Measurements from ENCODE around the gene PIK3C3. TPM values are rescaled to one million over a fixed set of nuclear protein-coding genes. Genes with fewer than 3 reads are reported as not detected.
"Not testable (repeated sequence)": the region's sequence is repeated elsewhere in the genome, so short reads cannot be mapped to it uniquely, and the experiment has no call there.

Gene PIK3C3
- polyA plus RNA-seq, 1 donor, result 33.9 TPM

DNA sequence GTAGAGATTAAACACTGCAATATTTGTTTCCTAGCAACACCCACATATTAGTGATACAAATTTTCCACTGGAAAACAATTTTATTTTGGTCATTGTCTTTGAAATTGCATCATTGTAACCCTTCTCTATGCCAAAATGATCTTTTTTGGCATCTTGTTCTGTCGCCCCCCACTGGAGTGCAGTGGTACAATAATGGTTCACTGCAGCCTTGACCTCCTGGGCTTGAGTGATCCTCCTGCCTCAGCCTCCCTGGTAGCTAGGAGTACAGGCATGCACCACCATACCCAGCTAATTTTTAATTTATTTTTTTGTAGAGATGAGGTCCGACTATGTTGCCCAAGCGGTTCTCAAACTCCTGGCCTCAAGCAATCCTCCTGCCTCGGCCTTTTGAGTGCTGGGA, 117.4 kb downstream of the PIK3C3 start:
- no peak for DNase-seq (ENCODE audit: low read depth)

DNA sequence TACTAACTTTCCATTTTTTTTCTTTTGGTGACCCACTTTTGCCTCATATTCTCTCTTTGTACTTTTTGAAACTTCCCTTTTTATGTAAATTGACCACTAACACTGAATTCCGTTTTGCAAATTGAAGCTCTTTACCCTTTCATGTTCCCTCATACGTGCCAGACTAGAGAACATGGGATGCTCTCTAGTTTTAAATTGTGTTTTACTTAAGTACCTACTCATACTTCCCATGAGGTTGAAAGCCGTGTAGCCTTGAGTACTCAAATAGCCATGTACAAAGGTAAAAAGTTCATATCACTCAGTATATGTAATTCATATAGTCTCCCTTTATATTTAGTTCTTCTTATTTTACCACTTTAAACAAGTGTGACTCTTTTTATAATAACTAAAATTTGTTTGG, 119.7 kb downstream of the PIK3C3 start:
- no peak for DNase-seq (ENCODE audit: low read depth)

DNA sequence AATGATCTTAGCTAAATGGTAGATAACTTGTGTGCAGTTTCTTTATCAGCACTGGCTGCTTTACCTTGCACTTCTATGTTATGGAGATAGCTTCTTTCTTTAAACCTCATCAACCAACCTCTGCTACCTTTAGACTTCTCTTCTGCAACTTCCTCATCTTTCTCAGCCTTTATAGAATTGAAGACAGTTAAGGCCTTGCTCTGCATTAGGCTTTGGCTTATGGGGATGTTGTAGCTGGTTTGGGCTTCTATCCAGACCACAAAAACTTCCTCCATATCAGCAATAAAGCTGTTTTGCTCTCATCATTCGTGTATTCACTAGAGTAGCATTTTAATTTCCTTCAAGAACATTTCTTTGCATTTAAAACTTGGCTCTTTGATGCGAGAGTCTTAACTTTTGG, 123.7 kb downstream of the PIK3C3 start:
- no peak for DNase-seq (ENCODE audit: low read depth)

DNA sequence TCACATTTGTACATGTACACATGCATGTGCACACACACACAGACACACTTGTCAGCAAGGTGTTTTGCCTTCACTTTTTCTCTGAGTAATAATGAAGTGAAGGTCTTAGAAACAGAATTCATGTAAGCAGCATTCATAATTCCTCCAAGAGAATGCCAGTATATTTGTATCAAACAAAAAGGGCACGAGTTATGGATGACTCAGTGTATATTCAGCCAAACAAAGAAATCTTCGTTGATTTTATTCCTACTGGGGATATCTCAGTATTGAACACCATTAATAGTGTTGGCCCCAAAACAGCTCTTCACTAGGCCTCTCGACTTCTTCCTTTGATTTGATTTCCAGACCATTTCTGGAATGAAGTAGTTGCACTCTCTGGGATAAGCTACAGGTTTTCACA, 125.3 kb downstream of the PIK3C3 start:
- no peak for DNase-seq (ENCODE audit: low read depth)

DNA sequence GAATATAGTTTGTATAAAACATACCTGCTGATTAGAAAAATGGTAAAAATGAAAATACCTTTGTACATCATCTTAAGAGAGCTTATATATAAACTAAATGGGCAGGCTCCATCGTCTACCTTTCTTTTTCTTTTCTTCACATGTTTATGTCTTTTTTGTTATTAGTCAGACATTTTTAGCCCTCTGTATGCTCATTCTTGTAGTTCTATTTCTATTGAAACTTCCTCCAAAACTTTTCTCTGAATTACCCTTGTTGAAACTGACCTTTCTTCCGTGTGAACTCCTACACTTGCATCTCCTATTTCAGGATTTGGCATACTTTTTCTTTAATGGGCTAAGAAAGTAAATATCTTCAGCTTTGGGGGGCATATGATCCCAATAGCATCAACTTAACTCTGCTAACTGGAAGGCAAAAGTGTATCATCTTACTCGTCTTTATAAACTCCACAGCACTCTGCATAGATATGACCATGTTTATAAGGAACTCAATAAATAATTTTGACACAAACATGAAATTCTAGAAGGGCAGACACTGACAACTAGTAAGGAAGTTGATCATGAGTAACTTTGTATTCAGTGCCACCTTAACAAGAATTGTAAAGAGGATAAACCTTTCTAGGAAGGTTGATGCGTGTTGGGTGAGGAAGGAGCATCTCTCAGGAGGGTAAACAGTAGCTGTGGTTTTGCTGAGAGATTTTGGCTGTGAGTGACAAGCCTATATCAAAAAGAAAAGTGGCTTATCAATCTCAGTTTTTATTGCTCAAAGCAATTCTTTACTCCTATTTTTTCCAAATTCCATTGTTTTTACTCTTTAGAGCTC, 127.6 kb downstream of the PIK3C3 start:
- no peak for DNase-seq (ENCODE audit: low read depth)

DNA sequence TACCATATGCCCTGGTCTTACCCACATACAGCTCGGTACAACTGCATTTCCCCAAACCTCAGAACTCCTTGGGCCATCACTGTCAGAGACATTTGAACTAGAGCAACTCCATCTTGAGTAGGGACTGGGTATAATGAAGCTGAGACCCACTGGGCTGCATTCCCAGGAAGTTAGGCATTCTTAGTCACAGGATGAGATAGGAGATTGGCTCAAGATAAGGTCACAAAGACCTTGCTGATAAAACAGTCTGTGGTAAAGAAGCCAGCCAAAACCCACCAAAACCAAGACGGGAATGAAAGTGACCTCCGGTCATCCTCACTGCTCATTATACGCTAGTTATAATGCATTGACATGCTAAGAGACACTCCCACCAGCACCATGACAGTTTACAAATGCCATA, 131.3 kb downstream of the PIK3C3 start:
- DNase-seq (ENCODE audit: low read depth), result no peak

DNA sequence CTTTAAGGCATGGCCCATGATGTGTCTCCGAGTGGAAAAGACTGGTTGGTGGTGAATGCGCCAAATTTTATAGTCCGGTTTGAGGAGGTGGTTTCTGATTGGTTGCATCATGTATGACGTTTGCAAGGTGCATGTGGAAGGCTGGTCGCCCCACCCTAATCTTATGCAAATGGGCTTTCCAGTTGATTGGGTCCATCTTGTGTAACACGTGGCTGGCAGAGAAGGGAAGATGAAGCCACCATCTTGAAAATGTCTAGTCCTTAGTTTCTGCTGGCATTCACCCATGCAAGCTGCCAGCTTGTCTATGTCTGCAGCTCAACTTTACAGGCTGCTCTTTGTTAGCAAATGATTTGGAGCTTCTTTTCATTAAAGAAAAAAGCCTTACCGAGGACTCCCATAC, 132.2 kb downstream of the PIK3C3 start:
- DNase-seq (ENCODE audit: low read depth), result no peak

DNA sequence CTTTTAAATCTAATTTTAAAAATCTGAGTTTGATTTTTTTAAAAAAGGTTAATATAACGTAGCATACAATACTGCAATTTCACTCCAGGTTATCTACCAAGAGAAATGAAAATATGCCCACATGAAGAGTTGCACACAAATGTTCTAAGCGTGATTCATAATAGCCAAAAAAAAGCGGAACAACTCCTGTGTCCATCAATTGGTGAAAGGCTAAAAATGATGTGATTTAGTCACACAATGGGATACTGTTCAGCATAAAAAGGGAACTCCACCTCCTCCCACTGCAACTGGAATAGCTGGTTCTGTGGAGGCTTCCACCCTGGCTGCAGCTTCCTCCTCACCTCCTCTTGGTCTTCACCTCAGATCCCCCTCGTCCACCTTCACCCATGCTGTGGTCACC, 132.8 kb downstream of the PIK3C3 start:
- no peak for DNase-seq (ENCODE audit: low read depth)

DNA sequence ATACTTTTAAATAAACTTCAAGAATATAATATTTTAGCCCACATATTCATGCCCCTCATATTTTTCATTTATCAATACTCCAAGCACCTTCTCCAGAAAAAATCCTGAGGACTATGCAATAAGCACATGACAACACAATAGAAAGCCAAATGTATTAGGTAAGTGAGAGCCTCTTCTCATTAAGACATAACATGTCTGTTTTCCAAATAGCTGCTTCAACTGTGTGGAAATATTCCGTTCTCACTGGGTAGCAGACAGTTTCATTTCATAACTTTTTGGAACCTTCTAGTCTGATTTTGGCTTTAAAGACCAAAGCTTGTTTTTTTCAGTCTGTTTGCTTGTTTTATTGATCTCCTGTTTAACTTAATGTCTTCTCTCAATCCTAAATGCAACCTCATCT, 137.8 kb downstream of the PIK3C3 start:
- no peak for DNase-seq (ENCODE audit: low read depth)

DNA sequence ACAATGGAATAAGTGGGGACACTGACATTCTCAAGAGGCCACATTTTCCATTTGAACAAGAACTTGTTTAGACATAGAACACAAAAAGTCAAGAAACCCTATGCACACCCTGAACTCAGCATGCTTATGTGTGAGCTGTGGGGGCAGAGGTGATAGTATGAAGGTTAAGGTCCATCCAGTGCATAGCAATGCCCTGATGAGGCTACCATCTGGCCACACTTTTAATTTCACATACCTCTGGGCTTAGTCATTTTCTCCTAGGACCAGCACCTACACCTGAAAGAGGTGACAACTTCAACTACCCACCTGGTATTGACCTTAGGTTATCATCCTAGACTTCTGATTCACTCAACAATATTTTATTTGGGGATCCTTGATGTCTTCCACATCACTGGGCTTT, 139.8 kb downstream of the PIK3C3 start:
- no peak for DNase-seq (ENCODE audit: low read depth)

DNA sequence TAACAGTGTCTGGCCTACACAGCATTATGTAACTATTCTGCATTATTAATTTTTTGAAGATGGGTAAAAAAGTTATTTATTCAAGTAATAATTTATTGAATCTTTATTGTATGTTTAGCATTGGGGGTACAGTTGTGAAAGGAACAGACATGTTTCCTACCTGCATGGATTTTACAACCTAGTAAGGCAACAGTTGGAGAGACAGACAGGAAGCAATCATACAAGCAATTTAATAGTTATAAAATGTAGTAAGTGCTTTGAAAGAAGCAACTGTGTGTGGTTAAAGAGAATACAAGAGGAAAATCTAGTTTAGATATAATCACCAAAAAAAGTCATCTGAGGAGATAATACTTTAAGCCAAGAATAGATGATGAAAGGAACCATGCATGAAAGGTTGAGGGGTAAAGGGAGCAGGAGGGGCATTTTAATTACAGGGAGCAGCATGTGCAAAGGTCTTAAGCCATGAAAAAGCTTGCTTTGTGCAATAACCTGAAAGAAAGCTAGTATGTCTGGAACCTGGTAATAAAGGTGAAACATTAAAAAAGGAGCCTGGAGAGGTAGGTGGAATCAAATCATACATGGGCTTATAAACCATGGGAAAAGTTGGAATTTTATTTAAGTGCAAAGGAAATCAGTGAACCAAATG, 140.8 kb downstream of the PIK3C3 start:
- DNase-seq (ENCODE audit: low read depth), result no peak

DNA sequence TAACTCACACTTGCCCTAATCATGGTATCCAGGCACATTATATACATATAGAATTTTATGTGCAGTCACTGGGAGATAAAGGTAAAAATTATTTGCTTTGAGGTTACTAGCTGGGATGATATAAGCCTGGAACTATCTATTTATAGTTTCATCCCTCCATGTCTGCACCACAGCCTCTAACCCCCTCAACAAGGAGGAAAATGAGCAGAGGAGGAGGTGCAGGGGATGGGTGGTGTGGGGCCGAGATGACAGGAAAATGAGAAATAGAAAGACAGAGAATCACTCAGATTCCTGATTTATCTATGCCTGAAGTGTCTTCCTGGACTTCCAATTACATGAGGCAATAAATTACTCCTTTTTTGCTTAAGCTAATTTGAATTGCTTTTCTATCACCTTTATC, 145.2 kb downstream of the PIK3C3 start:
- DNase-seq (ENCODE audit: low read depth), result no peak

DNA sequence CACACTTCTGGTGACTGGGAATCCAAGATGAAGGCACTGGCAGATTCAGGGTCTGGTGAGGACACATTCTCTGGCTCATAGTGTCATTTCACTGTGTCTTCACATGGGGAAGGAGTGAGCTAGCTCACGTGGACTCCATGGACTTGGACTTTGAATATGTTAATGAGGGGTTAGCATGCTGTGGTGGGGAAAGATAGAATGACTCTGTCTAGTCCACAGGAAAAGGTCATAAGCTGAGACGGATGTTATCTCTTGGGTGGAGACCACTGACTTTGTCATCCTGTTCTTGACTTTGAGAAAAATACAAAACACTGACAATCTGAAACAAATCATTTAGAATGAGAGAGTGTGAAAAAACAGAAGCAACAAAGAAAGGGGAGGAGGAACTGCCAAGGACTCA, 145.9 kb downstream of the PIK3C3 start:
- no peak for DNase-seq (ENCODE audit: low read depth)

DNA sequence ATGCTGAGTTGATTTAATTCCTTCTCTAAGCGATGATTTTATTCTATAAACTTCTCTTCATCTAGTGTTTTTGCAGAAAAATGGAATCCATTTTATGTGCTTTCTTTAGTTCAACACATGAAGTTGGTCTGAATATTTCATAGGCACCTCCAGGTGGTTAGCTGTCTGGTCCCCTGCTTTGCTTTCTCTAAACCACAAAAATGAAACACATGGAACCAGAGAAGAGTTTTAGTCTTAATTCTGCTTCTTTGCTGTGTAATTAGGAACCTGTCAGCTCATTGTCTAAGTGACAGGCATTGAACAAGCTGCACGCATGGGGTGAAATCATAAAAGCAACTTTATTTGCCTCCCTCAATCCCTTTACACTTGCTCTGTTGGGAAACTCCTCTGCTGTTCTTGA, 150.4 kb downstream of the PIK3C3 start:
- DNase-seq (ENCODE audit: low read depth), result no peak

DNA sequence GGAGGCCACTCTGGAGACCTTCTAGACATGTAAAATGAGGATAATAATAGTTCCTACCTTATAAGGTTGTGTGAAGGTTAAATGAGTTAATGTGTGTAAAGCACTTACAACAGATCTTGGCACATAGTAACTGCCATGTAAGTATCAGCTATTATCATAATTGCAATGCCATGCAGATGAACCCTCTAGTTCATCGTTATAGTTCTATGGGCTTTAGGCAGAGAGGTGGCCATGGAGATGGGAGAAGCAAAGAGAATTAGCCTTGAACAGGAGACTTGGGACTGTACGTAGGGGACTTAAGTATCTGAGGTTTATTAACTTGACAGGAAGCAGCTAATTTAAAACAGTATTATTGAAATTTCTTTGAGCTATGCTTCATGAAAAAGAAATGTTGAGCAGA, 151.8 kb downstream of the PIK3C3 start:
- no peak for DNase-seq (ENCODE audit: low read depth)

DNA sequence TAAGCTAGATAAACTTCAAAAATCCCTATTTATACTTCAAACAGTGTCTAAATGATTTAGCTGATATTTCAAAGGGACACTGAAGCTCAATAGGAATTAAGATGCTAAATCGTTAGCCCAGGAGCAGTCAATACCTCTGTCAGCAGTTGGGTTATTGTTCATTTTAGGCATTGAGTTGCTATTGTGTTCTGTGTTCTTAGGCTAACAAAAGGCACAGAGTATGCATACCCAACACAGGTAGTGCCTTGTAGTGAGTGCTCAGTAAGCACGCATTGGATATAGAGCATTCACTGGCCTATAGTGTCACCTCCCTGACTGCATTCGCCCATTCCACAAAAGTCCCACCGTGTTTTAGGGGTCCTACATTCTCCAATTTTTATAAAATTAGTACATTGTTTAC, 152.3 kb downstream of the PIK3C3 start:
- no peak for DNase-seq (ENCODE audit: low read depth)

DNA sequence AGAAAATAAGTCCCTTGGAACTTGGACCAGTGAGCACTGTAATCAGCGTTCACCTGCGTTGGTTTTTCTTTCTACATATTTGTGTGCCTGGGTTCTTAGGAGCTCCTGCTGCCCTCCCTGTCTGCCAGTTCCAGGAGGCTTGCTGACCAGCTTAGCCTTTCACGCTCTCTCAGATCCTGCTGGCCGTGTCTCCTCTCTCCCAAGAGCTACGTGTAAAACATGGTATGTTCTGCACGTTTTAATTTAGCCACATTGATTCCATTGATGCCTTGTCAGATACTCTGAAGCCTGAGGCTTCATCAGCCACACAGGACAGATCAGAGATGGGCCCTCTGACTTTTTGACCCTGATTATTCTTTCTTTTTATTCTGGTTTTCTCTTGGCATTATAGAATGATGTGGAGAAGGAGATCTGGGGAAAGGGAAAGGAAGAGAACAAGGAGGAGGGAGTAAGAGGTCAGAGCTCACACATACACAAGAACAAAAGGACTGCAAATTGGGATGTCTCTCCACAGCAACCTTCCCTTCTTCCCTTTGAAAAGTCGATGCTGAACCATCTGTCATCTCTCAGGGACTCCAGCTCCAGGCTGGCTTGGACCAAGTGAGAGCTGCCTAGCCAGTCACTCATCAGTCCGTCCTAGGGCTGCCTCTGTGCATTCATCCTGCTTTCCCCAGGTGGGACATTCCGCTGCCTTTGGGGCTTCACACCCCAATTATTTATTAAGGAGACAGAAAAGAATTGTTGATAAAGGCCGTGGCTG, 152.8 kb downstream of the PIK3C3 start:
- no peak for DNase-seq (ENCODE audit: low read depth)

DNA sequence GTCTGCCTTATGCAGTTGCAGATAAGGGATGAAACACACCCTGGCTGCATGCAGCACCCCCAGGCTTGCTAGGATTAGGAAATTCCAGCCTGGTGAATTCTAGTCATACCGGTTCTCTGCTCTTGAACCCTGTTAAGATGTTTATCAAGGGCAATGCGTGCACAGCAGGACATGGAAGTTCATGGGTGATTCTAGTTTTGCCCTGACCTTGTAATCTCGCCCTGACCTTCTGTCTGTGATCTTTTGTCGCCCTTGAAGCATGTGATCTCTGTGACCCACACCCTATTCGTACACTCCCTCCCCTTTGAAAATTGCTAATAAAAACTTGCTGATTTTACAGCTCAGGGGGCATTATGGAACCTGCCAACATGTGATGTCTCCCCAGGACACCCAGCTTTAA, 157.1 kb downstream of the PIK3C3 start:
- DNase-seq (ENCODE audit: low read depth), result not testable (repeated sequence)

DNA sequence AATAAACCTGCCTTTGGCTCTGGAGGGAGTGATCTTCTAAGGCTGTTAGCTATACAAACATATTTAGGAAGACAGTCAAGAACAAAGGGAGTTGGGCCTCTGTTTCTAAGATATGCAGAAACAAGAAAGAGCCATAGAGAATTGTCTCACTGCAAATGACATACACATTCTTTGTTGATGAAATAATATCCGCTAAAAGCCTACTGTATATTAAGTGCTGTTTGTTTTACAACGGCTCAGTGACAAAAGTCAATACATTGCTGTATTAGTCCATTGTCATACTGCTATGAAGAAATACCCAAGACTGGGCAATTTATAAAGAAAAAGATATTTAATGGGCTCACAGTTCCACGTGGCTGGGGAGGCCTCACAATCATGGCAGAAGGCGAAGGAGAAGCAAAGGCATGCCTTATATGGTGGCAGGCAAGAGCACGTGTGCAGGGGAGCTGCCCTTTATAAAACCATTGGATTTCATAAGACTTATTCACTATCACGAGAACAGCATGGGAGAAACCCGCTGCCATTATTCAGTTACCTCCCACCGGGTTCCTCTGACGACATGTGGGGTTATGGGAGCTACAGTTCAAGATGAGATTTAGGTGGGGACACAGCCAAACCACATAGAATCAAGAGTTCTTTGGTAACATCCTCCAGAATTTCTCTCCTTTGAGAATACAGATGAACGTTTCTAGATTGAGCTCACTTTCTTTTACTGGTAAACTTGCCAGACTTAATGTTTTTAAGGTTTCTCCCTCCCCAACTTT, 157.8 kb downstream of the PIK3C3 start:
- DNase-seq (ENCODE audit: low read depth), result no peak

DNA sequence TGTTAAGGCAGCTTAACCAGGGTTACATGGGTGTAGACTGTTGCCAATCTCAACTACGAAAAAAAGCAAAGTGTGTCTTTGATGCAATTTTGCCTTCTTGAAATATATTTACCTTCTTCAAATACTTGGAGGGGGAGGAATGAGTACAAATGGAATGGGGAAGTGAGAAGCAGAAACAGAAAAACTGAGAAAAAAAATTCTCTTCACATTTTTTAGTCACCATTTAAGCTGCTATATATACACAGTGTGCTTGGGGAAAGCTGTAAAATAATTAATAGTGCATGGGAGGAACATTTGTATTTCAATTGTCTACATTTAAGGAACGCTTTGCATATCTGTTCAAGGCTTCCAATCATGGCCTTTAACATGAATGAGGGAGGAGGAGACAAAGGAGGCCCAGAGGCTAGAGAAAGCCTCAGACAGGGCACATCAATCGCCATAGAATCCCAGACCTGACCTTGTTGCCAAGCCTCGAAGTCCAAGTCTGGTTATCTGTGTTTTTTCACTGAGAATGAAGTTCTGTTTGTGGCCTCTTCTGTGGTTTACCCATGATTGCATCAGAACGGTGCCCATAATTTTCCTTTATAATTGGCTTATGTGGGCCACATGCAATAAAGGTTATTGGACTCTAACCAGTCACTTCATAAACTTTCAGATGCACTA, 158.6 kb downstream of the PIK3C3 start:
- DNase-seq (ENCODE audit: low read depth), result no peak

DNA sequence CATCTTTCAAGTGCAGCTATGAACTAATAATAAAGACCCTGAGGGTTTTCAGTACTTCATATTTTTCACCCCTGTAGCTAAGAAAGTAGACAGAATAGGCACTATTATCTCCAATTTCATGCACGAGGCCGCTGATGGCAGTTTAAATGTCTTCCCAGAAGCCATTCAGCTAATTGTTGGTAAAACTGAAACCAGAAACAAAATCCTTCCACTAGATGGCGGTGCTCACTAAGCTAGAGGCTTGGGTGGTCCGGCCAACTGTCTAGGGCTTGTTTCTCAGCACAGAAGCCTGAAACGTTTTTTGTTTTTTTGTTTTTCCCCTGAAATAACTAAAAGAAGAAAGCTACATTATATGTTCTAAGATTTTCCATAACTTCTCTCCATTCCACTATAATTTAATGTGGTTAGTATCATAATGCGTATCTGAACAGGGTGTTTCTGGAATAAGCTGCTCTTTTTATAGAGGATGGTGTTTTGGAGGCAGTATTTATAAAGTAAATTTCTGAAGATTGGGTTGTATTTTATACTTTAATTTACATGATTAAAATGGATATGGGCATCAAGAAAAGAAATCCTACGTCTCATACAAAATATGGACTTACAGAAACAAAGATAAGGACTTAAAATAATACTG, 159.4 kb downstream of the PIK3C3 start:
- DNase-seq (ENCODE audit: low read depth), result peak; percentile 51
